HL-60 (cell line): ENCODE measurements around the gene ZNF324B.
A peak's percentile ranks its signal among the peaks of the same experiment; 100 is the strongest.

Experiments
- GABPA ChIP-seq: IDR thresholded peaks from 2 replicates; pipeline ENCODE4 v1.6.1; 2012; ENCODE audit warnings: low read depth
- POLR2AphosphoS5 ChIP-seq: IDR thresholded peaks from 2 replicates; pipeline ENCODE4 v1.6.1; 2012; ENCODE audit warnings: low read depth
- REST ChIP-seq: IDR thresholded peaks from 2 replicates; pipeline ENCODE4 v1.6.1; 2012; ENCODE audit warnings: low read depth; ENCODE audit not compliant: insufficient replicate concordance
- SPI1 ChIP-seq: IDR thresholded peaks from 2 replicates; pipeline ENCODE4 v1.6.1; 2012; ENCODE audit warnings: low read depth, mild to moderate bottlenecking, borderline replicate concordance
- TF ChIP-seq, protein P1 (sequence below): IDR thresholded peaks from one replicate; pipeline ENCODE4 v1.5.1; 2011; ENCODE audit warnings: low read length, control low read depth, inconsistent platforms; ENCODE audit not compliant: insufficient read depth

DNA sequence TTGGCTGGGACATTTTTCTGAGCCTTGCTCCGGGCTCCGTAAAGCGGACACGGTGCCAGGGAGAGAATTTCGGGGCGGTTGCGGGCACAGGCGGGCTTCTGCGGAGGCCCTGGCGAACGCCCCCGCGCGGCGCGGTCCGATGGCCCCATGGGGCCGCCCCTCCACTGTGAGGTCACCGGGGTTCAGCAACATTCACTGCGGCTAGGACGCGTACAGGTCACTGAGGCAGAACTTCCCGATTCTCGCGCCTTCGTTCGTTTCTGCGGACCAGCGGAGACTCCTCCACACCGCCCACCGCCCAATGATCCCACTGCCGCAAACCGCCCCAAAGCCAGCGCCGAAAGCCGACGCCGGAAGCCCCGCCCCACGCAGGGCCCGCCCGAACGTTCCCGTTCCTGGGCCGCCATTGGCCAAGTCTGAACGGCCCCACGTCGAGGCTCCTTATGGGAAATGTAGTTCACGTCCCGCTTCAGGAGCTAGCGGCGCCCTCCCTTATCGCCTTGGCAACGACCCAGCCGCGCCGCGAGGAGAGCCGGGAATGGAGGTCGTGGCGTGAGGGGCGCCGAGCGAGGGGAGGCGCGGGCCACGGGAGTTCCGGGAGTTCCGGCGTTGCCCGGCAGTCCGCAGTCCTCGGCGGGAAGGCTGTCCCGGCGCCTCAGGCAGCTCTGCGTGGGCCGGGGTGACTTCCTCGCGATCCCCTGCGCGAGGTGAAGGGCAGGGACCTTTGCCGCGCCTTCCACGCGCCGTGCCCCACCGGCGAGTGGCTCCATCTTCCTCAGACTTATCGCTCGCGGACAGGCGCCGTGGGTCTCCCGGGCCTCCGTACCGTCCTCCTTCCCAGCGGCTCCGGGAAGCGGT, 43.0 kb upstream of the ZNF324B start, which contains the start of gene ZNF584:
- TF ChIP-seq, protein P1, sequence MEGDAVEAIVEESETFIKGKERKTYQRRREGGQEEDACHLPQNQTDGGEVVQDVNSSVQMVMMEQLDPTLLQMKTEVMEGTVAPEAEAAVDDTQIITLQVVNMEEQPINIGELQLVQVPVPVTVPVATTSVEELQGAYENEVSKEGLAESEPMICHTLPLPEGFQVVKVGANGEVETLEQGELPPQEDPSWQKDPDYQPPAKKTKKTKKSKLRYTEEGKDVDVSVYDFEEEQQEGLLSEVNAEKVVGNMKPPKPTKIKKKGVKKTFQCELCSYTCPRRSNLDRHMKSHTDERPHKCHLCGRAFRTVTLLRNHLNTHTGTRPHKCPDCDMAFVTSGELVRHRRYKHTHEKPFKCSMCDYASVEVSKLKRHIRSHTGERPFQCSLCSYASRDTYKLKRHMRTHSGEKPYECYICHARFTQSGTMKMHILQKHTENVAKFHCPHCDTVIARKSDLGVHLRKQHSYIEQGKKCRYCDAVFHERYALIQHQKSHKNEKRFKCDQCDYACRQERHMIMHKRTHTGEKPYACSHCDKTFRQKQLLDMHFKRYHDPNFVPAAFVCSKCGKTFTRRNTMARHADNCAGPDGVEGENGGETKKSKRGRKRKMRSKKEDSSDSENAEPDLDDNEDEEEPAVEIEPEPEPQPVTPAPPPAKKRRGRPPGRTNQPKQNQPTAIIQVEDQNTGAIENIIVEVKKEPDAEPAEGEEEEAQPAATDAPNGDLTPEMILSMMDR = no peak
- TF ChIP-seq POLR2AphosphoS5 (0 out of 2 replicates have a peak, but pooled peaks have one; percentile 79), REST (peak; percentile 43), SPI1 (no peak), GABPA (peak; percentile 71)
